HG03469 (cell line): ENCODE measurements around the gene PYCARD.

Experiments
- ATAC-seq: cut with Tn5 transposase; IDR thresholded peaks from one replicate; pipeline ENCODE4 v1.9.1; 2021; ENCODE audit warnings: mild to moderate bottlenecking, moderate library complexity, moderate number of reproducible peaks; ENCODE audit not compliant: unreplicated experiment

Gene PYCARD

GRCh38 chr16:31167315-31167714 is 35.2 kb downstream of the PYCARD start:
- no peak for ATAC-seq

GRCh38 chr16:31157136-31157535 is 45.4 kb downstream of the PYCARD start:
- no peak for ATAC-seq
